NAMALWA (cell line): ENCODE measurements around the gene IBA57.
"Not testable (repeated sequence)": the region's sequence is repeated elsewhere in the genome, so short reads cannot be mapped to it uniquely, and the experiment has no call there.

Source experiments
- DNase-seq: peaks from one replicate; pipeline ENCODE4 v3.0.0-alpha.2; 2015; ENCODE audit warnings: low spot score

IBA57 gene

GRCh38 chr1:228172591-228173527 is 7.3 kb downstream of the IBA57 start:
- DNase-seq, result no peak

- peak; percentile 45 for DNase-seq
Measured at GRCh38 chr1:228173528-228174481, 8.2 kb downstream of the IBA57 start.

DNA sequence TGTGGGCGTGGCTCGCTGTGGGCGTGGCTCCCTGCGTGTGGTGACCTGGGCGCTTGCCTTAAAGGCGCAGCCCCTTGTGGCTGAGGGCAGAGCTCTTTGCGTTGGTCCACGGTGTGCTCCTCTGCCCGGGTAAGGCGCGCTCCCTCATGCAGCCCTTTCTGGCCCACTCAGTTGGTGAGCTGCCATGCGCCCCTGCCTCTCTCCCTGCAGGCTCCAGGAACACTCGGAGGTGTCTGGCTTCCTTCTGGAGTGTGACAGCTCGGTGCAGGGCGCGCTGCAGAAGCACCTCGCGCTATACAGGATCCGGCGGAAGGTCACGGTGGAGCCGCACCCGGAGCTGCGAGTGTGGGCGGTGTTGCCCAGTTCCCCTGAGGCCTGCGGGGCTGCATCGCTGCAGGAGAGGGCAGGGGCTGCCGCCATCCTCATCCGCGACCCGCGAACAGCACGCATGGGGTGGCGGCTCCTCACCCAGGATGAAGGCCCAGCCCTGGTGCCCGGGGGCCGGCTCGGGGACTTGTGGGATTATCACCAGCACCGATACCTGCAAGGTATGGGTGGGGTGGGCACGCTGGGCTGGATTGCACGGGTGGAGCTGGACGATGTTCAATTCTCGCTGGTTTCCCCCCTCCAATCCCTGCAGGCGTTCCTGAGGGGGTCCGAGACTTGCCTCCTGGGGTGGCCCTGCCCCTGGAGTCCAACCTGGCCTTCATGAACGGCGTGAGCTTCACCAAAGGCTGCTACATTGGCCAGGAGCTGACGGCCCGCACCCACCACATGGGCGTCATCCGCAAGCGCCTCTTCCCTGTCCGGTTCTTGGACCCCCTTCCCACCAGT is 9.1 kb downstream of the IBA57 start:
- peak; percentile 76 for DNase-seq

DNA sequence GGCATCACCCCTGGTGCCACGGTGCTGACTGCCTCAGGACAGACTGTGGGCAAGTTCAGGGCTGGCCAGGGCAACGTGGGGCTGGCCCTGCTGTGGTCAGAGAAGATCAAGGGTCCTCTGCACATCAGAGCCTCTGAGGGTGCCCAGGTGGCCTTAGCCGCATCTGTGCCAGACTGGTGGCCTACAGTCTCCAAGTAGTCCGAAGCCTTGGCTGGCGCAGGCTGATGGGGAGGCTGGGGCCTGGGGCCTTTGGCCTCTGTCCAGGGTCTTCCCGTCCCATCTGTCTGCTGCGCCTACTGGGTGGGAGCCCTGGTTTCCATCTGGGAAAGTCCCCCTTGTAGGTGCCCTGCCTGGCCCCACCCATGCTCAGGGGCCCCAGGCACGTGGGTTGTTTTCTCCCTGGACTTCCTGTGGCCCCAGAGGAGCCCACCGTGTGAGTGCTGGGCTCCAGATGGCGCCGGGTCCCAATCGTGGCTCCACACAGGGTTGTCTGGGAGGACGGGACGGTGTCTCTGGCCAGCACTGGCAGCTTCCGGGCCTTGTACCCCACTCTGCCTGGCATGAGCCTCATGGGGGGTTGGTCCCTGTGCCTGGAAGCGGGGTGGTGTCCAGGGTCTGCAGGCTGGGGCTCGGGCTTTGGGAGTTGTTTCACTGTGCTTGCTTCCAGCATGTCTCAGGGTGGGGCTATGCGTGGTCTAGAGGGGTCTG is 9.9 kb downstream of the IBA57 start:
- no peak for DNase-seq

GRCh38 chr1:228176024-228176395 is 10.4 kb downstream of the IBA57 start:
- no peak for DNase-seq

DNA sequence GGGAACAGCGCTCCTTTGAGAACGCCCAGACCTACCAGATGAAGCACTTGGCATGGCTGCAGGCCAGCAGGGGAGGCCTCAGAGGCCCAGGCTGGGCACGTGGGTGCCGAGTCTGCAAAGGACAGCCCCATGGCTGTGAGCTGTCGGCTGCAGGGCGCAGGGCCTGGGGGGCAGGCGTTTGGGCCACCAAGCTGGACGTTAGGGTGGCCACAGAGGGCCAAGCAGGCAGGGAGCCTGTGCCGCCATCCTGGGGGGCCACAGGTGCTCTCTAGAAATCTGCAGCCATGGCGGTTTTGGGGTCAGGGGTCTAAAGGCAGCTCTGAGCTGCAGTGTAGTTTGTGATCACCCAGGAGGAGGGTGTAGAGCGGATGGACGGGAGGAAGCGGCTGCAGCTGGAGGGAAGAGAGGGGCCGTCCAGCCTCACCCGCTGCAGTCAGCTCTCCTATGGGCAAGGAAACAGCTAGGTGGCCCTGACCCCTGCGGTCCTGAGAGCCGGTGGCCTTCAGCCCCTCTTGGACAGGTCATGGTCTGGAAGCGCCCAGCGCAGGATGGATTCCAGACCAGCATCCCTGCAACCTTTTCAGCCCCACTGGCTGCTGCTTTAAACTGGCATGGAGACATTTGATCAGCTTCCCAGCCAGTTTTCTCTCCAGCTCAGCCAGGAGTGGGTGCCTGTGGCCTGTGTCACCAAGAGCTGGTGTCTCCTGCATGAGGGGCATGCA is 11.0 kb downstream of the IBA57 start:
- no peak for DNase-seq

DNA sequence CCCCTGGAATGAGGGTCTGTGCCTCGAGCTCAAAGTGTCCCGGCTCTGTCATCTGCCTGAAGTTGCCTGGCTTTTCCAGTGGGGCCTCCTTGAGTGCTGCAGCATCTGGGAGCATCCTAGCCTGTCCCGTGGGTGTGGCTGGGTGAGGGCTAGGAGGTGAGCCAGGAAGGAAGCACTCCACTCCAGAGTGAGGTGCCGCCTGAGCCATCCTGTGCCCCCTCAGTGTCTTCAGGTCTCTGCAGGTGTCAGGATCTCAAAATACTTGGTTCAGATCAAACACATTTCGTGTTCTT is 11.5 kb downstream of the IBA57 start:
- DNase-seq, result no peak

- DNase-seq, result no peak
Measured at GRCh38 chr1:228177721-228178710, 12.4 kb downstream of the IBA57 start.

DNA sequence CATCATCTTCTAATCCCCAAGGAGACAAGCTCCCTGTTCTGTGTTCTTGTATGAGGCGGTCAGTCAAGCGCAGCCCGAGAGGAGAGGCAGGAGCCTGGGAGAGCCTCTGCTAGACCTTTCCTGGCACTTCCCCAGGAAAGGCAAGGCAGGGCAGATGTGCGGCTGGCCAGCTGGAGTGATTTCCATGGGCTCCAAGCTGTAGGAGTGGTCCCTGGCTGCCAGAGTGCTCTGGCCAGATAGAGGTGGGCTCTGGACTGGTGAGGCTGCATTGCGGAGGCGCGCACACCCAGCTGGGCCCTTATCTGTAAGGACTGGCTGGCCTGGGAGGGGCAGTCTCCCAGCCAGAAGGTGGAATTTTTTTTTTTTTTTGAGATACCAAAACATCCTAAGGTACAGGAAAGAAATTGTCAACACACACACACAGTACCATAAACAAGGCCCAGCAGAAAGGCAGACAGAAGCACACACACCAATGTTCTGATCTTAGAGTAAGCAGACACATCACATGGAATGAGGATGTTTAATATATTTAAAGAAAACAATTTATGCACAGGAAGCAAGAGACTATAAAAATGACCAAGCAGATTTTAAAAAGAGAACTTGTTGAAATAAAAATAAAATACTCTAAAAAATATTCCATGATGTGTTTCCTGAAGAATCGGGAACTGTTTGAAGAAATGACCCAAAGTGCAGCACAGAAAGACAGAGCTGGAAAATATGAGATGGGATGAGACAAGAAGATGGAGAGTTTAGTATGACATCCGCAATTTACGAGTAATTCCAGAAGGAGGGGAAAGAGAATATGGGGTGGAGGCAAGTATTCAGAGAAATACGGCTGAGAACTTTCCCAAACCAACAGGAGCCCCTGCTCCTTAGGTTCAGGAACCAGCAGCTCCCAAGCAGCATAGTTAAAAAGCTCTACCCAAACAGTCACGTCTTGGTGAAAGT is 13.4 kb downstream of the IBA57 start:
- DNase-seq, result no peak

- DNase-seq, result peak; percentile 53
Measured at GRCh38 chr1:228180271-228180958, 14.8 kb downstream of the IBA57 start.

- no peak for DNase-seq
Measured at GRCh38 chr1:228180959-228181644, 15.5 kb downstream of the IBA57 start.

GRCh38 chr1:228181645-228182034 is 16.0 kb downstream of the IBA57 start:
- no peak for DNase-seq

DNA sequence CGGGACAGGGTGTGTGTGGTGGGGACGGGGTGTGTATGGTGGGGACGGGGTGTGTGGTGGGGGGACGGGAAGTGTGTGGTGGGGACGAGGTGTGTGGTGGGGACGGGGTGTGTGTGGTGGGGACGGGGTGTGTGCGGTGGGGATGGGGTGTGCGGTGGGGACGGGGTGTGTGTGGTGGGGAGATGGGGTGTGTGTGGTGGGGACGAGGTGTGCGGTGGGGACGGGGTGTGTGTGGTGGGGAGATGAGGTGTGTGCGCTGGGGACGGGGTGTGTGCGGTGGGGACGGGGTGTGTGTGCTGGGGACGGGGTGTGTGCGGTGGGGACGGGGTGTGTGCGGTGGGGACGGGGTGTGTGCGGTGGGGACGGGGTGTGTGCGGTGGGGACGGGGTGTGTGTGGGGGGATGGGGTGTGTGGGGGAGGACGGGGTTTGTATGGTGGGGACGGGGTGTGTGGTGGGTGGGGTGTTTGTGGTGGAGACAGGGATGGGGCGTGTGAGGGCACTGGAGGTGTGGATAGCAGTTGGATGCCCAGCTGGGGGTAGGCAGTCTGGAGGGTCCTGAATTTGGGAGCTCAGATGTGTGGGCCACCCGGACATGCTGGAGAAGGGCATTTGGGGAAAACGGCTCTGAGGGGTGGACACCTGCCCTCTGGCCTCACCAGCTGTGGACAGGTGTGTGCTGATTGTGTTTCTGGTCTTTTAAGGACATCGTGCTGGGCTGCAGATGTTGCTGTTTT is 16.9 kb downstream of the IBA57 start:
- DNase-seq, result no peak

GRCh38 chr1:228184152-228184551 is 18.5 kb downstream of the IBA57 start:
- DNase-seq, result no peak

GRCh38 chr1:228185641-228185965 is 20.0 kb downstream of the IBA57 start:
- no peak for DNase-seq

- DNase-seq, result not testable (repeated sequence)
Measured at GRCh38 chr1:228188249-228188648, 22.6 kb downstream of the IBA57 start.

DNA sequence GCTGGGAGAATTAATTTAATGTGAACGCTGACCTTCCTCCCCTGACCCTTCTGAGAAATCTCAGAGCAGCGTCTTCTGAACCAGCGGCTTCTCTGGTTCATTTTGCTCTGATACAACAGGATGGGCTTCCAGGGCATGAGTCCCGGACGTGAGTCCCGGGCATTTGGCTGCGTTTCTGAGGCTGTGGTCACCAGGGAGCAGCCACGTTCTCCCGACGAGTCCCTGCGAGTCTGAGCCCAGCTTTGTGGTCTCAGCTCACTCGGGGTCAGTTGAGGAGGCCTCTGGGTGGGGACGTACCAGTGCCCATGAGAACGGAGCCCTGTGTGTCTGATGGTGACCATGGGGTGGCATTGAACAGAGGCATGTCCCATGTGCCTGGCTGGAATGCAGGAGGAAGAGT is 24.6 kb downstream of the IBA57 start:
- no peak for DNase-seq
